ENCODE data around the gene RAPGEF3. TPM values are rescaled to one million over a fixed set of nuclear protein-coding genes. Genes with fewer than 3 reads are reported as not detected.

RAPGEF3 gene
- total and polyA plus RNA-seq, 9 of the 15 experiments (the other 6 are each of a cell fraction or from before 2014, with no cell fraction given) = 0.03 to 0.78 (median 0.37) TPM; not detected in 1

- no peak overlapping the region for H3K27ac ChIP-seq (ENCODE audit: extremely low read depth, low read depth, low read length)
- peak in 1 of 4 experiments; percentile 25 for DNase-seq (ENCODE audit: extremely low read depth in 1 of 4, low spot score in 3 of 4)
- no peak overlapping the region for H3K4me3 ChIP-seq
- H2AFZ ChIP-seq (ENCODE audit: low read depth, low read length) = no peak overlapping the region
- peak; percentile 75 for FAIRE-seq
- H3K27me3 ChIP-seq (ENCODE audit: control insufficient read depth in 2 of 2, insufficient read depth in 2 of 2, low read length in 2 of 2) = no peaks in the 10 kb centered on the region
- no peaks in the 10 kb centered on the region for H3K9me1 ChIP-seq (ENCODE audit: control insufficient read depth, insufficient read depth, low read length)
- WGBS (ENCODE audit: insufficient coverage, low coverage, missing lambda C conversion rate) = 5% methylated on average over 2 of the region's 2 CpGs
- peak overlapping the region; percentile 43; the same call in 1 of the 2 replicates for H3K4me2 ChIP-seq (ENCODE audit: insufficient read depth, low read length)
- no peaks in the 10 kb centered on the region for H3K9me3 ChIP-seq (replicated peaks; ENCODE audit: control insufficient read depth, insufficient read depth, low read depth, low read length)
- intact Hi-C loops (cut with micrococcal nuclease) (no loop called here), in situ Hi-C loops (cut with MboI) (no loop called here)
- no peaks in the 10 kb centered on the region for H4K20me1 ChIP-seq (replicated peaks; ENCODE audit: control insufficient read depth, insufficient read depth, low read length)
- H3K36me3 ChIP-seq (ENCODE audit: control insufficient read depth, insufficient read depth, low read length) = no peaks in the 10 kb centered on the region
- ATAC-seq = peak; percentile 15; the same call in 1 of the 3 replicates
- H3K9ac ChIP-seq (ENCODE audit: insufficient read depth in 1 of 2, low read depth in 2 of 2, low read length in 2 of 2) = peak overlapping the region in 1 of 2 experiments; percentile 70; a peak in 1 of 4 replicates
- no TSS peak for BruUV-seq (replicated peaks)
- POLR2A ChIA-PET = interaction anchor here (0.7 to 3.3 kb wide), 4 partner anchors 8 to 67 kb away, joined by 3 to 19 read pairs (median 4); partner anchors contain the start of gene RAPGEF3
- TF ChIP-seq RNF219 (CRISPR knock-in tag; IDR thresholded peaks at IDR 0.05) (no peak), MEIS2 (IDR thresholded peaks at IDR 0.05; ENCODE audit: partially characterized antibody) (peak; percentile 25), SMAD3 (CRISPR knock-in tag; conservative IDR thresholded peaks at IDR 0.05) (no peak), RCOR1 (IDR thresholded peaks at IDR 0.05; ENCODE audit: borderline replicate concordance in 1 of 2, low read depth in 2 of 2, low read length in 2 of 2) (peak in 1 of 2 experiments; percentile 33; a peak in 1 of 4 replicates), MECOM (CRISPR knock-in tag; IDR thresholded peaks at IDR 0.05) (0 out of 2 replicates have a peak, but pooled peaks have one; percentile 32), ZNF830 (CRISPR knock-in tag; IDR thresholded peaks at IDR 0.05) (no peak), THRB (CRISPR knock-in tag; conservative IDR thresholded peaks at IDR 0.05) (0 out of 2 replicates have a peak, but pooled peaks have one; percentile 59), FOXA3 (CRISPR knock-in tag; conservative IDR thresholded peaks at IDR 0.05 in 1 of 2, IDR thresholded peaks at IDR 0.05 in 1 of 2) (peak; percentile 87 to 95; a peak in 3 of 4 replicates), OTX1 (CRISPR knock-in tag; IDR thresholded peaks at IDR 0.05) (0 out of 2 replicates have a peak, but pooled peaks have one; percentile 33), KAT2B (IDR thresholded peaks at IDR 0.05; ENCODE audit: low read depth, low read length) (no peak), TAL1 (IDR thresholded peaks at IDR 0.05) (0 out of 2 replicates have a peak, but pooled peaks have one; percentile 10), ZBTB8A (IDR thresholded peaks at IDR 0.05; ENCODE audit: partially characterized antibody) (no peak), NFIC (IDR thresholded peaks at IDR 0.05) (peak; percentile 64)
- CTCF ChIA-PET (ENCODE audit: low intra/inter-chr PET ratio) = interaction anchor here (2.3 kb wide), 1 partner anchor 24 kb away, joined by 16 read pairs; no protein-coding TSS in a partner anchor
- peaks cover 18 to 34% of the 10 kb centered on the region in 2 experiments; a peak in 4 of 5 replicates for H3K4me1 ChIP-seq (replicated peaks in 1 of 2; ENCODE audit: control insufficient read depth in 2 of 2, insufficient read depth in 2 of 2, low read length in 2 of 2)
- H3K79me2 ChIP-seq (ENCODE audit: control insufficient read depth, insufficient read depth, low read length) = peaks cover 3% of the 10 kb centered on the region
Observed at GRCh38 chr12:47768323-47768811, 9.7 kb upstream of the RAPGEF3 start.
